RCC 7860 (cell line): ENCODE measurements around the gene XPNPEP3.

Experiments
- DNase-seq: peaks from one replicate; pipeline ENCODE4 v3.0.0-alpha.2; 2015; ENCODE audit warnings: low spot score
- FAIRE-seq: peaks from 2 replicates; lab custom pipeline; 2012; peaks lifted over from hg19 to GRCh38; lab: Jason Lieb, UNC

Gene XPNPEP3

GRCh38 chr22:40979198-40979597 is 122.2 kb downstream of the XPNPEP3 start:
- no peak for DNase-seq
- no peak for FAIRE-seq

DNA sequence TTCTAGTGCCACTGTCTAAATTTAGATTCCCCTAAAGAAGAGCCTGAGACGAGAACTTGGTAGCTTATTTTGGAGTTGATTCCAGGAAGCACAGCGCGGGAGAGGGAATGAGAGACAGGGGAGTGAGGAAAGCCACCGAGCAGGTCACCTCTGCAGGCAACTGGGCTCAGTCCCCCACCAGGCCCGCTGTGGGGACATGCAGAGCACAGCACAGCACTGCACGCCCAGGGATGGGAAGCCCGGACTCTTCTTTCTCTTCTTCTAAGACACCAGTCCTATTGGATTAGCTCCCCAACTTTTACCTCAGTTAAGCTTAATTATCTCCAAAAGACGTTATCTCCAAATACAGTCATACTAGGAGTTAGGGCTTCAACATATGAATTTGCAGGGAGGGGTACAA is 122.9 kb downstream of the XPNPEP3 start:
- DNase-seq: no peak

More for the DNA sequence above, 122.9 kb downstream of the XPNPEP3 start:
- FAIRE-seq: no peak
